SK-N-SH treated with all-trans-retinoic acid at 6 μM for 48 hours (cell line): ENCODE data around the gene PGF.

ENCODE experiments used
- ATAC-seq: fragments of 200-7000 bp; cut with Tn5 transposase; 3 replicates; pipeline ENCODE4 v1.9.1; 2020; ENCODE audit warnings: mild to moderate bottlenecking, moderate library complexity
- ARNTL ChIP-seq: fragments of 450-650 bp; formaldehyde crosslinking; IDR thresholded peaks from 2 replicates; pipeline ENCODE4 v1.5.0; 2020; ENCODE audit warnings: low read depth, mild to moderate bottlenecking, moderate library complexity, borderline replicate concordance
- BACH2 ChIP-seq: fragments of 250-450 bp; sonication (Bioruptor Pico); IDR thresholded peaks from 2 replicates; pipeline ENCODE4 v1.9.0; 2021; ENCODE audit warnings: mild to moderate bottlenecking, borderline replicate concordance
- CREB5 ChIP-seq: fragments of 250-450 bp; sonication (Bioruptor Pico); IDR thresholded peaks from 2 replicates; pipeline ENCODE4 v1.5.1; 2020; ENCODE audit warnings: low read depth, mild to moderate bottlenecking, moderate library complexity
- CSDC2 ChIP-seq: fragments of 250-450 bp; sonication (Bioruptor Pico); IDR thresholded peaks from 2 replicates; pipeline ENCODE4 v1.5.0; 2020; ENCODE audit warnings: mild to moderate bottlenecking, moderate library complexity
- GLIS3 ChIP-seq: fragments of 250-450 bp; sonication (Bioruptor Pico); IDR thresholded peaks from 2 replicates; pipeline ENCODE4 v1.5.0; 2020; ENCODE audit warnings: mild to moderate bottlenecking, moderate library complexity
- RARB ChIP-seq: fragments of 250-450 bp; sonication (Bioruptor Pico); IDR thresholded peaks from 2 replicates; pipeline ENCODE4 v1.8.0; 2021; ENCODE audit warnings: mild to moderate bottlenecking, moderate library complexity
- SNAI2 ChIP-seq: fragments of 250-450 bp; sonication (Bioruptor Pico); IDR thresholded peaks from 2 replicates; pipeline ENCODE4 v1.5.0; 2020; ENCODE audit warnings: mild to moderate bottlenecking, moderate library complexity
- TCF4 ChIP-seq: fragments of 250-450 bp; sonication (Bioruptor Pico); IDR thresholded peaks from 2 replicates; pipeline ENCODE4 v1.8.0; 2021; ENCODE audit warnings: mild to moderate bottlenecking, moderate library complexity, borderline replicate concordance
- TSHZ2 ChIP-seq: fragments of 250-450 bp; sonication (Bioruptor Pico); IDR thresholded peaks from 2 replicates; pipeline ENCODE4 v1.5.0; 2020; ENCODE audit warnings: mild to moderate bottlenecking, moderate library complexity
- ZFP30 ChIP-seq: fragments of 450-650 bp; formaldehyde crosslinking; IDR thresholded peaks from 2 replicates; pipeline ENCODE4 v1.5.0; 2022; ENCODE audit warnings: mild to moderate bottlenecking, moderate library complexity
- ZNF565 ChIP-seq: fragments of 450-650 bp; formaldehyde crosslinking; conservative IDR thresholded peaks from 2 replicates; pipeline ENCODE4 v1.5.0; 2020; ENCODE audit warnings: low read depth, mild to moderate bottlenecking, moderate library complexity
- ZNF70 ChIP-seq: fragments of 450-650 bp; formaldehyde crosslinking; IDR thresholded peaks from 2 replicates; pipeline ENCODE4 v1.5.0; 2020; ENCODE audit warnings: mild to moderate bottlenecking, moderate library complexity
- ZNF8 ChIP-seq: fragments of 450-650 bp; formaldehyde crosslinking; IDR thresholded peaks from 2 replicates; pipeline ENCODE4 v1.5.0; 2020; ENCODE audit warnings: mild to moderate bottlenecking, moderate library complexity
- TF ChIP-seq, protein P1 (sequence below): fragments of 250-450 bp; sonication (Bioruptor Pico); IDR thresholded peaks from 2 replicates; pipeline ENCODE4 v1.5.1; 2021; ENCODE audit warnings: mild to moderate bottlenecking, moderate library complexity
- TF ChIP-seq, protein P2 (sequence below): fragments of 250-450 bp; sonication (Bioruptor Pico); IDR thresholded peaks from 2 replicates; pipeline ENCODE4 v1.8.0; 2020; ENCODE audit warnings: mild to moderate bottlenecking, moderate library complexity, borderline replicate concordance
- TF ChIP-seq, protein P3 (sequence below): fragments of 250-450 bp; sonication (Bioruptor Pico); IDR thresholded peaks from 2 replicates; pipeline ENCODE4 v1.8.0; 2021; ENCODE audit warnings: low read depth, mild to moderate bottlenecking, moderate library complexity, borderline replicate concordance

Gene PGF

GRCh38 chr14:74915826-74916225, 39.6 kb downstream of the PGF start:
- ATAC-seq: no peak

GRCh38 chr14:74915426-74915825, 40.0 kb downstream of the PGF start:
- no peak for ATAC-seq
- TF ChIP-seq GLIS3 (no peak), SNAI2 (no peak), CSDC2 (no peak), TCF4 (CRISPR knock-in tag) (no peak), BACH2 (CRISPR knock-in tag) (no peak), ARNTL (CRISPR knock-in tag) (no peak), TSHZ2 (CRISPR knock-in tag) (no peak), ZNF70 (no peak), ZNF8 (CRISPR knock-in tag) (no peak)
- TF ChIP-seq, protein P1, sequence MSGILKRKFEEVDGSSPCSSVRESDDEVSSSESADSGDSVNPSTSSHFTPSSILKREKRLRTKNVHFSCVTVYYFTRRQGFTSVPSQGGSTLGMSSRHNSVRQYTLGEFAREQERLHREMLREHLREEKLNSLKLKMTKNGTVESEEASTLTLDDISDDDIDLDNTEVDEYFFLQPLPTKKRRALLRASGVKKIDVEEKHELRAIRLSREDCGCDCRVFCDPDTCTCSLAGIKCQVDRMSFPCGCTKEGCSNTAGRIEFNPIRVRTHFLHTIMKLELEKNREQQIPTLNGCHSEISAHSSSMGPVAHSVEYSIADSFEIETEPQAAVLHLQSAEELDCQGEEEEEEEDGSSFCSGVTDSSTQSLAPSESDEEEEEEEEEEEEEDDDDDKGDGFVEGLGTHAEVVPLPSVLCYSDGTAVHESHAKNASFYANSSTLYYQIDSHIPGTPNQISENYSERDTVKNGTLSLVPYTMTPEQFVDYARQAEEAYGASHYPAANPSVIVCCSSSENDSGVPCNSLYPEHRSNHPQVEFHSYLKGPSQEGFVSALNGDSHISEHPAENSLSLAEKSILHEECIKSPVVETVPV (CRISPR knock-in tag): no peak
- TF ChIP-seq, protein P2, sequence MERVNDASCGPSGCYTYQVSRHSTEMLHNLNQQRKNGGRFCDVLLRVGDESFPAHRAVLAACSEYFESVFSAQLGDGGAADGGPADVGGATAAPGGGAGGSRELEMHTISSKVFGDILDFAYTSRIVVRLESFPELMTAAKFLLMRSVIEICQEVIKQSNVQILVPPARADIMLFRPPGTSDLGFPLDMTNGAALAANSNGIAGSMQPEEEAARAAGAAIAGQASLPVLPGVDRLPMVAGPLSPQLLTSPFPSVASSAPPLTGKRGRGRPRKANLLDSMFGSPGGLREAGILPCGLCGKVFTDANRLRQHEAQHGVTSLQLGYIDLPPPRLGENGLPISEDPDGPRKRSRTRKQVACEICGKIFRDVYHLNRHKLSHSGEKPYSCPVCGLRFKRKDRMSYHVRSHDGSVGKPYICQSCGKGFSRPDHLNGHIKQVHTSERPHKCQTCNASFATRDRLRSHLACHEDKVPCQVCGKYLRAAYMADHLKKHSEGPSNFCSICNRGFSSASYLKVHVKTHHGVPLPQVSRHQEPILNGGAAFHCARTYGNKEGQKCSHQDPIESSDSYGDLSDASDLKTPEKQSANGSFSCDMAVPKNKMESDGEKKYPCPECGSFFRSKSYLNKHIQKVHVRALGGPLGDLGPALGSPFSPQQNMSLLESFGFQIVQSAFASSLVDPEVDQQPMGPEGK (CRISPR knock-in tag): no peak
- TF ChIP-seq, protein P3, sequence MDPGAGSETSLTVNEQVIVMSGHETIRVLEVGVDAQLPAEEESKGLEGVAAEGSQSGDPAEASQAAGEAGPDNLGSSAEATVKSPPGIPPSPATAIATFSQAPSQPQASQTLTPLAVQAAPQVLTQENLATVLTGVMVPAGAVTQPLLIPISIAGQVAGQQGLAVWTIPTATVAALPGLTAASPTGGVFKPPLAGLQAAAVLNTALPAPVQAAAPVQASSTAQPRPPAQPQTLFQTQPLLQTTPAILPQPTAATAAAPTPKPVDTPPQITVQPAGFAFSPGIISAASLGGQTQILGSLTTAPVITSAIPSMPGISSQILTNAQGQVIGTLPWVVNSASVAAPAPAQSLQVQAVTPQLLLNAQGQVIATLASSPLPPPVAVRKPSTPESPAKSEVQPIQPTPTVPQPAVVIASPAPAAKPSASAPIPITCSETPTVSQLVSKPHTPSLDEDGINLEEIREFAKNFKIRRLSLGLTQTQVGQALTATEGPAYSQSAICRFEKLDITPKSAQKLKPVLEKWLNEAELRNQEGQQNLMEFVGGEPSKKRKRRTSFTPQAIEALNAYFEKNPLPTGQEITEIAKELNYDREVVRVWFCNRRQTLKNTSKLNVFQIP (CRISPR knock-in tag): no peak
- TF ChIP-seq, all 23 proteins: peak for 0

More at GRCh38 chr14:74915826-74916225, 39.6 kb downstream of the PGF start:
- no peak for TF ChIP-seq ZFP30 (CRISPR knock-in tag)
- no peak for TF ChIP-seq RARB (CRISPR knock-in tag)
- TF ChIP-seq, protein P1 (CRISPR knock-in tag): no peak
- TF ChIP-seq, protein P3 (CRISPR knock-in tag): no peak

GRCh38 chr14:74913986-74914573, 41.3 kb downstream of the PGF start:
- ATAC-seq: peak; percentile 93
- TF ChIP-seq ZNF8 (CRISPR knock-in tag) (no peak), GLIS3 (no peak), CREB5 (no peak), RARB (CRISPR knock-in tag) (no peak), ZNF565 (CRISPR knock-in tag) (no peak)
- TF ChIP-seq, protein P2 (CRISPR knock-in tag): no peak
- TF ChIP-seq, protein P1 (CRISPR knock-in tag): no peak
